Kidney glomerular epithelial cell (primary cell): Measurements from ENCODE around the gene ANAPC10.
A peak's percentile ranks its signal among the peaks of the same experiment; 100 is the strongest.
"Not testable (repeated sequence)": the region's sequence is repeated elsewhere in the genome, so short reads cannot be mapped to it uniquely, and the experiment has no call there.

Experiments used
- DNase-seq: peaks from one replicate; lab custom pipeline; 2025; lab: John Stamatoyannopoulos, UW

ANAPC10 gene

GRCh38 chr4:145097821-145098674, at the start of gene ANAPC10, which contains the start of gene ABCE1:
ANAPC10 (minus strand) TSS chr4:145098196; CDS start chr4:145096099, 2,097 bp downstream.
ABCE1 (plus strand) TSS chr4:145098311; CDS start chr4:145104413, 6,102 bp downstream.
- peak; percentile 94 for DNase-seq

- DNase-seq: not testable (repeated sequence)
These were observed 38.2 kb upstream of the ANAPC10 start for GRCh38 chr4:145136219-145136618.

GRCh38 chr4:145132511-145133098, 34.6 kb upstream of the ANAPC10 start:
- DNase-seq: no peak

- no peak for DNase-seq
These were observed 33.9 kb upstream of the ANAPC10 start for GRCh38 chr4:145131848-145132247.

GRCh38 chr4:145130788-145131399, 32.9 kb upstream of the ANAPC10 start:
- DNase-seq: no peak

- no peak for DNase-seq
These were observed 32.1 kb upstream of the ANAPC10 start for GRCh38 chr4:145130130-145130529.

GRCh38 chr4:145125396-145125795, 27.4 kb upstream of the ANAPC10 start:
- no peak for DNase-seq

GRCh38 chr4:145108128-145108527, 10.1 kb upstream of the ANAPC10 start:
- no peak for DNase-seq

- DNase-seq: no peak
These were observed 9.1 kb upstream of the ANAPC10 start for GRCh38 chr4:145107126-145107525.

- DNase-seq: no peak
These were observed 5.5 kb upstream of the ANAPC10 start for GRCh38 chr4:145103496-145103895.

GRCh38 chr4:145102619-145103018, 4.6 kb upstream of the ANAPC10 start:
- DNase-seq: no peak

- DNase-seq: no peak
These were observed 3.1 kb upstream of the ANAPC10 start for GRCh38 chr4:145101091-145101490.

GRCh38 chr4:145099653-145100052, 1.7 kb upstream of the ANAPC10 start:
- no peak for DNase-seq

- DNase-seq: peak; percentile 60
These were observed 660 bp upstream of the ANAPC10 start for GRCh38 chr4:145098675-145099037.

- DNase-seq: peak; percentile 46
These were observed 620 bp downstream of the ANAPC10 start for GRCh38 chr4:145097331-145097820.

GRCh38 chr4:145093638-145094037, 4.4 kb downstream of the ANAPC10 start:
- no peak for DNase-seq

- DNase-seq: no peak
These were observed 7.6 kb downstream of the ANAPC10 start for GRCh38 chr4:145090380-145090779.

GRCh38 chr4:145083891-145084605, 13.9 kb downstream of the ANAPC10 start:
- peak; percentile 71 for DNase-seq

GRCh38 chr4:145081756-145082155, 16.2 kb downstream of the ANAPC10 start:
- DNase-seq: no peak

- no peak for DNase-seq
These were observed 21.5 kb downstream of the ANAPC10 start for GRCh38 chr4:145076469-145076855.

- DNase-seq: no peak
These were observed 22.1 kb downstream of the ANAPC10 start for GRCh38 chr4:145075742-145076468.
